GM04503 (cell line): ENCODE data around the gene SEL1L2.

Experiments used
- DNase-seq: peaks from one replicate; pipeline ENCODE4 v3.0.0-alpha.2; 2012; ENCODE audit warnings: low read depth

The SEL1L2 gene

DNA sequence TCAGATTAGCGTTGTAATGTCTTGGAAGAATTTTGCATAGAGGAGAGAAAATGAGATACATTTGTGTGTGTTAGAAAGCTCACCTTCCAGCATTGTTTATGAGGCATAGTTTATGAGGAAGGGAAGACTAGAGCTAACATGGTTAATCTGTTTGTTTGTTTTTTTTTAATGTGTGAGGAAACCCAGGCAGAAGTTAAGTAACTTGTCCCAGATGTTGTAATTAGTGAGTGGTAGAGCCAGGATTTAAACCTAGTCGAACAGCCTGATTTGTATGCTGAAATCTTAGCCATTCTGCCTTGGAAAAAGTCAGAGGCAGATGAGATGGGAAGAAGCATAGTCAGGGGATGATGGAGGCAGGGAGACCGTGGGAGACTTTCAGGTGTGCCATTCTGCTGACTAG is 176.5 kb downstream of the SEL1L2 start:
- no peak for DNase-seq

DNA sequence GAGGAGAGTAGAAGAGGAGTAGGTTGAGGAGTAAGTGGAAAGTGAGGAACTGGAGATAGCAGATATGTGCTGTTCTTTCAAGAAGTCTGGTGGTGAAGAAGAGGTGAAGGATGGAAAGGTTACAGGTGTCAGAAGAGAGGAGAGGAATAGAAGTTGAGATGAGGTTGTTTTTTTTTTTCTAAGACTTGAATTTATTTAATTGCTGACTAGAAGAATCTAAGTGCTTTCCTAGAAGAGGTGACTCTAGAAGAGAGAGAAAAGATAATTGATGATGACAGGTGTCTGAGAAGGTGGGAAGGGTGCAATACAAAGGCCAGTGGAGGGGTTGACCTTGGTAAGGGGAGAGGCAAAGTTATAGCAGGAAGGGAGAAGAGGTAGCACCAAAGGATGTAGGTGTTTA is 180.0 kb downstream of the SEL1L2 start:
- DNase-seq: no peak

DNA sequence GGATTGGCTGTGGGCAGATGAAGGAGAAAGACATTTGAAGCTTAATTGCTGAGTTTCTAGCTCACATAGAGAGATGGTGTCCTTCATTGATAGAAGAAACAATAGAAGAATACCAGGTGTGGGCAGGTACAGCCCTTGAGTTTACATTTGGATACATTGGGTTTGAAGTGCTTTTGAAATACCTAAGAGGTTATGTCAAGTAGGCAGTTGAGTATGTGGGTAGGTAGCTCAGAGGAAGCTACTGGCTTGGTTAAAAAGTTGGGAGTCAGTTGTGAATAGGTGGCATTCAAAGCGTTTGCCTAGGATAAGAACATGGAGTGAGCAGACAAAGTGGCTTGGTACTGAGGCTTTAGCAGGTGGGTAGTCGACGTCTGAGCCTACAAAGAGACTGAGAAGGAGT is 180.6 kb downstream of the SEL1L2 start:
- DNase-seq: no peak

DNA sequence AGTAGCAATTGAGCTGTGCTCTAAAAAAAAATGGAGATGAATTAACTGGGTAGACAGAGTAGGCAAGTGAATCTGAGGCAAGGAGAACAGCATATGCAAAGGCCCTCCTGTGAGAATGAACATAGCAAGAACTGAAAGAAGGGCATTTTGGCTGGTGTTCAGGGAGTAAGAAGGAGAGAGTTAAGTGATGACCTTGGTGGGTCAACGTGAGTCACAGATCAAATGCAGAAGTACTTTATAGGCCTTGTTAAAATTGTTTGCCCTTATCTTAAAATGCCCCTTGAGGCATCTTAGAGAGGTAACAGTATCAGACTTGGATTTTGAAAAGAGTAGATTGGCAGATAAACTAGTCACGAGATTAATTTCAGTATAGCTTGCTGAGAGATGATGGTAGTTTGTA is 181.0 kb downstream of the SEL1L2 start:
- no peak for DNase-seq

DNA sequence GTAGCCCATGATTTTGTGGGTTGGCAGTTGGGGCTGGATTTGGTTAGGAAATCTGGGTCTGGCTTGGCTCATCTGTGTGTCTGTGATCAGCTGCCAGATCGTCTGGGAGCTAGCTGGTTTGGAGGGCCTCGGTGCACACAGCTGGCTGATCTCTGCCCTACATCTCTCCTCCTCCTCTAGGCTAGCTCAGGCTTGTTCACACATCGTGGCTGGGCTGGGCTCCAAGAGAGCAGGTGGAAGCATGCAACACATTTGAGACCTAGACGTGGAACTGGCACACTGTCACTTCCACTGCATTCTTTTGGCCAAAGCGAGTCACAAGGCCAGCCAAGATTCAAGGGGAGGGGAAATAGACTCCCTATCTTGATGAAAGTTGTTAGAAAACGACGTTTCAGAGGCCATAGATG is 189.7 kb downstream of the SEL1L2 start:
- peak; percentile 65 for DNase-seq

DNA sequence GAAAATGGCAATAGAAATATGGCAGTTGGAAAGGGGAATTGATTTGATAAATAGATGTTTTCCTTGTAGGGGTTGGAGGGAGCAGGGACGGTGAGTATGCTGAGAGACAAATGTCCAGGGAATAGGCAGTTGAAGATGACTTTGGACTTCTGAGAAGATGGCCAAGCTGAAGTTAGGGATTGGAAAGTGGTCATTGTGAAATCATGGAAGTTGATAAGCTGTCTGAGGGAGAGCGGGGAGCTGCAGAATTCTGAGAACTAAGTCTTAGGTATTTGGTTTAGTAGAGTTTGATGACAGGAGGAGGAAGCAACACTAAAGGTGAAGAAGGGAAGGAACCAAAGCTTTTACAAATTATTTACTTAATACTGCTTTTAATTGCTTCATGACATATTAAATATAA is 190.4 kb downstream of the SEL1L2 start:
- no peak for DNase-seq
